ELF-1 (cell line): Measurements from ENCODE around the gene TRIM41.
A peak's percentile ranks its signal among the peaks of the same experiment; 100 is the strongest.
"Not testable (repeated sequence)": the region's sequence is repeated elsewhere in the genome, so short reads cannot be mapped to it uniquely, and the experiment has no call there.

Experiments used
- DNase-seq: peaks from one replicate; pipeline ENCODE4 v3.0.0-alpha.2; 2016; ENCODE audit warnings: low read depth, low spot score

TRIM41 gene

DNA sequence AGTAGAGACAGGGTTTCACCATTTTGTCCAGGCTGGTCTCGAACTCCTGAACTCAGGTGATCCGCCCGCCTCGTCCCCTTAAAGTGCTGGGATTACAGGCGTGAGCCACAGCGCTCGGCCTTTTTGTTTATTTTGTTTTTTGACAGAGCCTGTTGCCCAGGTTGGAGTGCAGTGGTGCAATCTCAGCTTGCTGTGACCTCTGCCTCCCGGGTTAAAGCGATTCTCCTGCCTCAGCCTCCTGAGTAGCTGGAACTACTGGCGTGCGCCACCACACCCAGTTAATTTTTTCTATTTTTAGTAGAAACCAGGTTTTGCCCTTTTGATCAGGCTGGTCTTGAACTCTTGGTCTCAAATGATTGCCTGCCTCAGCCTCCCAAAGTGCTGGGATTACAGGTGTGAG lies 12.9 kb upstream of the TRIM41 start:
- DNase-seq: not testable (repeated sequence)

DNA sequence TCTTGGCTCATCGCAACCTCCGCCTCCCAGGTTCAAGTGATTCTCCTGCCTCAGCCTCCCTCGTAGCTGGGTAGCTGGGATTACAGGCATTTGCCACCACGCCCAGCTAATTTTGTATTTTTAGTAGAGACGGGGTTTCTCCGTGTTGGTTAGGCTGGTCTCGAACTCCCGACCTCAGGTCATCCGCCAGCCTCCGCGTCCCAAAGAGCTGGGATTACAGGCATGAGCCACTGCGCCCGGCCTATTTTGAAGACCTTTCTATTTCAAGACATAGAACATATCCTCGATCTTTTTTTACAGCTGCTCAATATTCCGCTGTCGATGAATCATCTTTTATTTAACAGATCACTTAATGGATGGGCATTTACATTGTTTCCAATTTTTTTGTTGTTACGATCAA lies 12.4 kb upstream of the TRIM41 start:
- peak; percentile 31 for DNase-seq

DNA sequence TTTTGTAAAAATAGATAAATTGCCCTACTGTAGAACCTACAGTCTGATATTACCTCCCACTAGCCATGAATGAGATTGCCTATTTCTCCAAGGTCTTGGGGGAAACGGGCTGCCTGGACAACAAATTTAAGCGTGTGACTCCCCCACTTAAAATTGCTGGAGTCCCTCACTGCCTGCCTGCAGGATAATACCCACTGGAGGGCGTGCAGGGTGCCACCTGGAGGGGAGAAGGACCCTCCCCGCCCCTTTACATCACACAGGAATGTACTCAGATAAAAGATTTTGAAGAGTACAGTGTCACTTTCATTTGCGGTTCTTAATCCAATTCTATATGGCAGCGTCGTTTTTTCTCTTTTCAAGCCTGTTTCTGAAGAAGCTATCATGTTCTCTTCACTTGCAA lies 11.9 kb upstream of the TRIM41 start:
- DNase-seq: no peak

DNA sequence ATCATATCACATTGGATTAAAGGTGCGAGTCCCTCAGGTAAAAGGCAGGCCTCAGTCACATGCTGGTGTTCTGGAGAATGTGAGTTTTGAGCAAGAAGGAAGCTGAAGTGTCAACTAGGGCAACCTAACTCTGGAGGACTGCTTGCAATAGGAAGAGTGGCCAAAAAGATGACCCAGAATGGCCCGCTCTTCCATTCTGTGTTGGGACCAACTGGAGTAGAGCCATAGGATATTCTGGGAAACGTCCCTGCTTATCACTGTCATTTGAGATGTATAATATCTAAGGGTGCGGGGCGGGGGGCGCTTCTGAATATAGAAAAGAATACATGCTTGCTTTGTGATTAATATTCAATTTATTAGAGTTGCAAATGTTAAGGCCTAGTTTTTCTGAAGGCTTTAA lies 11.0 kb upstream of the TRIM41 start:
- no peak for DNase-seq

DNA sequence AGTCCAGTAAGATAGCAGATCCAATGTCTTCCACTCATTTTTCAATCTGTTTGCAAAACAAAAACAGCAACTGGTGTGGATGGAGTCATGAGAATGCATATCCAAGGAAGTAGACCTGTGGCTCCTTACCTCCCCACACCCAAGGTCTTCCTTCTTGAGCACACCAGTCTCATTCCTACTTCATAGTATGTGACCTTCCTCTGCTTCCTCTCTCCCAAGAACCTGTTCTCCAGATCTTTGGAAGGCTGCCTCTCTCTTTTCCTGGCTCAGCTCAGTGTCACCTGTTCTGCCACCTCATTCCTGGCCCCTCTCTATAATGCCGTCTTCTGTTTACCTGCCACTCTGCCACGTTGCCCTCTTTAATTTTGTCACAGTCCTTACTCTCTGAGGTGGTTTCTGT lies 10.1 kb upstream of the TRIM41 start:
- no peak for DNase-seq

DNA sequence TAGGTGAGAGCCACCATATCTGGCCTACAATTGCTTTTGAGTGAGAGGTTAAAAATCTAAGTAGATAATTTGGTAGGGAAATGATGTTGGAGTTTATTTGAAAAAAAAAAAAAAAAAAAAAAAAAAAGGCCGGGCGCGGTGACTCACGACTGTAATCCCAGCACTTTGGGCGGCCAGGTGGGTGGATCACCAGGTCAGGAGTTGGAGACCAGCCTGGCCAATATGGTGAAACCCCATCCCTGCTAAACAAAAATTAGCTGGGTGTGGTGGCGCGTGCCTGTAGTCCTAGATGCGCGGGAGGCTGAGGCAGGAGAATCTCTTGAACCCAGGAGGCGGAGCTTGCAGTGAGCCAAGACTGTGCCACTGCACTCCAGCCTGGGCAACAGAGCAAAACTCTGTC lies 8.8 kb upstream of the TRIM41 start:
- DNase-seq: not testable (repeated sequence)

- DNase-seq: peak; percentile 58
Observed at GRCh38 chr5:181215997-181216989, 6.8 kb upstream of the TRIM41 start.

DNA sequence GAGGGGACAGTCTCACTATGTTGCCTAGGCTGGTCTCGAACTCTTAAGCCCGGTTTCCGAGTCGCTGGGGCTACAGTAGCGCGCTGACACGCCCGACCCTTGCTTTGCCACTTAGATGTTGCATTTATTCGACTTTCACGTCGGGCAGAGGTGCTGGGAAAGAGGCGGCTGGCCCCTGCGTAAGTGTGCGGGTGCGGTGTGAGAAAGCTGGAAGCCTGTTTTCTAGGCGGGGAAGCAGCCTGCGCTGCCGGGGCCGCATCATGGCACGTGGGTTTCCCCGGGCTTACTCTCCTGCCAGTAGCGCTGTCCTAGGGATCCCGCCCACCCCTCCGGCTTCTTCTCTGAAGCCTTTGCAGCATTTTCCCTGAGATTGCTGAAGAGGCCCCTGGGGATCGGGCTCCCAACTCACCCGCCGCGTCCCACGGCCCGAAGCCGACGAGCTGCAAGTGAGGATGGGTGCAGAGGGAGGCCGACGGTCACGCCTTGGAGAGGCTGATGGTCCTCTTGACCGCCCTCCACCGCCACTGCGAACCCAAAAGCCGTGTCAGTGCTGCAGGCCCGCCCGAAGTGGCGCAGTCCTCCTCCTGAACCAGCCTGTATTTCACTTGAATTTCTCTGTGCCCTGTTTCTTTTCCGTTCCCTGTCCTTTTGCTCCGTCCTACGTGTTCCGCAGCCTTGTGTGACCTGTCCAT lies 5.8 kb upstream of the TRIM41 start:
- DNase-seq: peak; percentile 79

DNA sequence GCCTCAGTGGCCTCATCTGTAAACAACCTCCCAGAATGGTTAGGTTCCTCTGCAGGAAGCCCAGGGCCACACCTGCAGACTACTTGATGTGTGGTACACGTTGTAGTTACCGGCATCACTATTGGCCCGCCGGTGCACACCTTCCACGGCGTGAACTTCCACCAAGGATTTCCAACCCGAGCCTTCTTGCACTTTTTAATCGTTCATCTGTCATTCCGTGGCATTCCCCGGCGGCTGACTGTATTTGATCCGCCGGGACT lies 5.3 kb upstream of the TRIM41 start:
- no peak for DNase-seq

GRCh38 chr5:181218795-181219124 lies 4.3 kb upstream of the TRIM41 start:
- DNase-seq: no peak

- DNase-seq: no peak
Observed at GRCh38 chr5:181219262-181220177, 3.6 kb upstream of the TRIM41 start.

DNA sequence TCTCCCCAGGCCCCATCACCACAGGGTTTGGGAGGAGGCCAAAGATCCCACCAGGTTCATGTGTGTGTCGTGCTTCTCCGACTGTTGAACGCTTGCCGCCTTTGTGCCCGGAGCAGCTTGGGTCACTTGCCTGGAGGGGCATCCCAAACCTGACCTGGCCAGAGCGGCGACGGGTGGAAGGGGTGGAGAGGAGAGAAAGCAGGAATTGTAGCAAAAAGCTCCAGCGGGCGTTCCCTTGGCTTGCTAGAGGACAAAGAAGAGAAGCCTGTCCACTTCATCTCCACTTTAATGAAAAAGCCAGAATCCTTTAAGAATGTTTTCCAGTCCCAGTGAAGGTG lies 2.9 kb upstream of the TRIM41 start:
- no peak for DNase-seq

- no peak for DNase-seq
Observed at GRCh38 chr5:181221105-181221791, 1.8 kb upstream of the TRIM41 start.

GRCh38 chr5:181221792-181222629 lies 1.1 kb upstream of the TRIM41 start:
- peak; percentile 99 for DNase-seq

DNA sequence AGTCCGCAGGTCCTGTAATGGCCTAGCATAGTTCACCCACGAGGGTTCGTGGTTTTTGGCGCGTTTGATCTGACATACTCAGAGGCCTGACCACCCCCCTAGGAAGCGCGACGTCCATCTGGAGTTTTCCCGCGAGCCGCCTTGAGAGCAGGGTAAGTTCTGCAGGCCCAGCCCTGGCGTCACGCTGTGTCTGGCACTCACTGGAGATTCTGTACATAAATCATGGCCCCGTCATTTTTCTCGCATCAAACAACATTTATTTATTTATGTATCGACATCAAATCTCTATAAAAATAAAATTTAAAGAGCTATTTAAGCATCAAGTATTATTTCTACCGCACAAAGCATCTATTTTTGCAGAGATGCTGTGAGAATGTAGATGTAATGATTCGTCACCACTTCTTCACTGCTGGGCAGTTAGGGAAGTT lies 437 bp upstream of the TRIM41 start:
- no peak for DNase-seq

DNA sequence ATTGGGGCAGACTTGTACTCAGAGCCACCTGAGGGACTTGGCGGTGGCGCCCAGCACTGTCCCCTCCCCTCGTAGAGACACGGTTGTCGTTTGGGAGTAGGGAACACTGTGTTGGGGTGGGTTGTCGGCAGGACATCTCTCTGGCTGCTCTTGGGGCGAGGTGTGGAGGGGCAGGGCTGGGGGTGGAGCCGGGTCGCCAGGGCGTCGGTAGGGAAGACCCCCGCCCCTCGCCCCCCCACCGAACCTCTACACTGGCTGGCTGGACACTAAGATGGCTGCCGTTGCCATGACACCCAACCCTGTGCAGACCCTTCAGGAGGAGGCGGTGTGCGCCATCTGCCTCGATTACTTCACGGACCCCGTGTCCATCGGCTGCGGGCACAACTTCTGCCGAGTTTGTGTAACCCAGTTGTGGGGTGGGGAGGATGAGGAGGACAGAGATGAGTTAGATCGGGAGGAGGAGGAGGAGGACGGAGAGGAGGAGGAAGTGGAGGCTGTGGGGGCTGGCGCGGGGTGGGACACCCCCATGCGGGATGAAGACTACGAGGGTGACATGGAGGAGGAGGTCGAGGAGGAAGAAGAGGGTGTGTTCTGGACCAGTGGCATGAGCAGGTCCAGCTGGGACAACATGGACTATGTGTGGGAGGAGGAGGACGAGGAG lies 778 bp downstream of the TRIM41 start:
- DNase-seq: no peak

GRCh38 chr5:181224390-181225229 lies 1.5 kb downstream of the TRIM41 start:
- no peak for DNase-seq

DNA sequence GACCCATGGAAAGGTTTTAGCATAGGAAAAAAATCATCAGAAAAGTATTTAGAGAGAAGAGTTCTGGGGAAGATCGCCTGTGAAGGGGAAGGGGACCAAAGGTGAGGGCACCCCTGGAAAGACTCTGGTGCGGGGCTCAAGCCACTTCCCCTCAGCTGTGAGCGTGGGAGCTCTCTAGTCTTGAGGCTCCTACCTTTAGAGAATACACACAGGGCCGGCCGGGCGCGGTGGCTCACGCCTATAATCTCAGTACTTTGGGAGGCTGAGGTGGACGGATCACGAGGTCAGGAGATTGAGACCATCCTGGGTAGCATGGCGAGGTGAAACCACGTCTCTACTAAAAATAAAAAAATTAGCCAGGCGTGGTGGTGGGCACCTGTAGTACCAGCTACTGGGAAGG lies 6.9 kb downstream of the TRIM41 start:
- DNase-seq: no peak

DNA sequence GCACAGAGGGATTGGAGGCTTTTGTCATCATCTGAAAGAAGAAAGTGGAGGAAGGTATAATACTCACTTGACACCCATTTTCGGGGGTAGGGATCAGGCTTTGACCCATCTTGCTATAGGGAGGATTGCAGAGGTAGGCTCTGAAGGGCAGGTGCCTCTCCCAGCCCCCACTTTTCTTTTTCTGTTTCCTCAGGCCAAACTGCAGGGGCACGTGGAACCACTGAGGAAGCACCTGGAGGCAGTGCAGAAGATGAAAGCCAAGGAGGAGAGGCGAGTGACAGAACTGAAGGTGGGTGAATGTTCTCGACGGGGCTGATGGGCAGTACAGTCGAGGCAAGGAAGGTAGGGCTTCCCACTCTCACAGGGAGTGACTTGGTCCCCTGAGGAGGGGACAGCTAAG lies 7.5 kb downstream of the TRIM41 start:
- no peak for DNase-seq
